K562 (cell line): Measurements from ENCODE around the gene GSG1.

ENCODE experiments used
- CTCF ChIP-seq, 3 experiments: IDR thresholded peaks in 2 of 3; conservative IDR thresholded peaks in 1 of 3; 2 replicates each; pipeline ENCODE4 v1.5.1; 2011 to 2012; ENCODE audit warnings: low read length in 3 of 3, mild to moderate bottlenecking in 3 of 3, control low read depth in 2 of 3, improper control_type of control experiment in 1 of 3, inconsistent platforms in 1 of 3, low read depth in 1 of 3, mixed read lengths in 1 of 3, moderate library complexity in 1 of 3; ENCODE audit not compliant: insufficient read depth in 2 of 3
- EZH2 ChIP-seq: IDR thresholded peaks from 2 replicates; pipeline ENCODE4 v1.6.1; 2012; ENCODE audit warnings: low read depth, mild to moderate bottlenecking, inconsistent platforms, low read length, borderline replicate concordance
- NBN ChIP-seq: fragments of 450-650 bp; IDR thresholded peaks from 2 replicates; pipeline ENCODE4 v1.6.1; 2016; ENCODE audit warnings: low read depth, mild to moderate bottlenecking
- PREB ChIP-seq: sonication (generic); formaldehyde crosslinking; IDR thresholded peaks from 2 replicates; pipeline ENCODE4 v1.8.1; 2023; ENCODE audit warnings: mild to moderate bottlenecking, missing genetic modification reagents
- SMARCC2 ChIP-seq: fragments of 450-650 bp; IDR thresholded peaks from 2 replicates; pipeline ENCODE4 v1.6.1; 2017; ENCODE audit warnings: antibody characterized with exemption, moderate library complexity, mild to moderate bottlenecking, low read depth
- SP1 ChIP-seq: sonication (generic); formaldehyde crosslinking; IDR thresholded peaks from 2 replicates; pipeline ENCODE4 v1.8.1; 2022; ENCODE audit warnings: mild to moderate bottlenecking, missing genetic modification reagents
- SRF ChIP-seq, 2 experiments: fragments of 250-450, 450-650 bp in 1 of 2; sonication (Bioruptor Pico) in 1 of 2; sonication (generic) in 1 of 2; formaldehyde crosslinking; IDR thresholded peaks; 2 replicates each; pipeline versions ENCODE4 v1.5.0 to v1.5.1; 2020 to 2022; ENCODE audit warnings: mild to moderate bottlenecking in 1 of 2, missing genetic modification reagents in 1 of 2
- STAT5A ChIP-seq: IDR thresholded peaks from 2 replicates; pipeline ENCODE4 v1.6.1; 2012; ENCODE audit warnings: low read length, inconsistent platforms, borderline replicate concordance
- TRIM24 ChIP-seq, 2 experiments: fragments of 450-650 bp; IDR thresholded peaks; 2 replicates each; pipeline ENCODE4 v1.6.1; 2016
- ZNF197 ChIP-seq: fragments of 200-800 bp; sonication (Bioruptor generic); IDR thresholded peaks from 2 replicates; pipeline ENCODE4 v1.6.1; 2016; ENCODE audit warnings: low read depth, missing genetic modification characterization, missing compliant biosample characterization
- ZNF232 ChIP-seq: sonication (generic); formaldehyde crosslinking; IDR thresholded peaks from 2 replicates; pipeline ENCODE4 v1.8.0; 2022; ENCODE audit warnings: mild to moderate bottlenecking, missing genetic modification reagents
- ZNF24 ChIP-seq: fragments of 450-650 bp; IDR thresholded peaks from 2 replicates; pipeline ENCODE4 v1.6.1; 2016
- ZNF280B ChIP-seq: fragments of 250-450 bp; sonication (Bioruptor Pico); IDR thresholded peaks from 2 replicates; pipeline ENCODE4 v1.5.1; 2021; ENCODE audit warnings: mild to moderate bottlenecking
- ZNF444 ChIP-seq: fragments of 250-450 bp; sonication (Bioruptor Pico); IDR thresholded peaks from 2 replicates; pipeline ENCODE4 v1.4.0; 2020; ENCODE audit warnings: mild to moderate bottlenecking, moderate library complexity

- no peak for TF ChIP-seq ZNF232 (CRISPR knock-in tag)
- no peak for TF ChIP-seq TRIM24 (IDR thresholded peaks at IDR 0.05)
- no peak for TF ChIP-seq ZNF197
- TF ChIP-seq CTCF (IDR thresholded peaks at IDR 0.05 in 2 of 3, conservative IDR thresholded peaks at IDR 0.05 in 1 of 3; ENCODE audit: insufficient read depth in 2 of 3, low read depth in 1 of 3, low read length in 3 of 3) = no peak
- no peak for TF ChIP-seq SP1 (CRISPR knock-in tag)
- TF ChIP-seq PREB = no peak
- TF ChIP-seq SMARCC2 = no peak
- no peak for TF ChIP-seq STAT5A
- no peak for TF ChIP-seq SRF (CRISPR knock-in tag; IDR thresholded peaks at IDR 0.05)
- no peak for TF ChIP-seq NBN
- no peak for TF ChIP-seq ZNF24
- no peak for TF ChIP-seq ZNF280B (CRISPR knock-in tag)
- TF ChIP-seq ZNF444 (CRISPR knock-in tag) = no peak
- no peak for TF ChIP-seq EZH2
These were observed 15.7 kb downstream of the GSG1 start for GRCh38 chr12:13087766-13088165.
